ENCODE data around the gene CD5L.

The CD5L gene

GRCh38 chr1:157813269-157813668 lies 28.3 kb downstream of the CD5L start:
- no peak for DNase-seq (ENCODE audit: low spot score)

- DNase-seq (ENCODE audit: low spot score): no peak
Measured at GRCh38 chr1:157806431-157807149, 35.0 kb downstream of the CD5L start.

DNA sequence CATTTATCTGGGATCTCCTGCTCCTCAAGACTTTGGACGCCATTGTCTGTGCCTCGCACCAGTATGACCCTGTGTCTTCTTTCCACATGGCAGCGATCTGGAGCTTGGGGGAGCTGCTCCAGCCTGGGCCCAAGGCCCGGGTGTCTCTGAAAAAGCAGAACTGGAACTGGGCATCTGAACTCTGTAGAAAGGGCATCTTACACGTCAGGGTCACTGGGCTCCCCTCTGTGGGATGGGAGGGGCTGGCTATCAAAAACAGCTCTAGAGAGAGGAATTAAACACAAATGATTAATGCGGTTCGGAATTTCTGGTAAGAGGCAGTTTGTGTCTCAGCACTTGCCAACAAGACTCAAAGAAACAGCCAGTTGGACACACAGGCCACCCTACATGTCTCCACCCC lies 37.8 kb downstream of the CD5L start:
- no peak for DNase-seq (ENCODE audit: low spot score)

DNA sequence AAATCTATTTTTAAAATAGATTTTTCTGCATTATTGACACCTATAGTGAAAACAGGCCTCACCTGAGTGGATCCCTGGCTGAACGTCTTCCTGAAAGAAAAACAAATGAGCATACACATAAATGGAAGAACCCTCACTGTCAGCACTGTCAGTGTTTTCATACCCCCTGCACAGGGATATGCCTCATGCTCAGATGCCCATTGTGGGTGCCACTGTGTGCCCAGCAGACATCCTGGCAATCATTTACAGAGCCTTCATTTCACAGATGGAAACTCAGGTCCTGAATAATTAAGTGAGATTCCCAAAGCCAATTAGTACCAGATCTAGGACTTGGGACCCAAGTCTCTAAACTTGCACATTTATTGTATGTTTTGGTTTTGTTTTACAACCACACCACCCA lies 41.6 kb downstream of the CD5L start:
- DNase-seq (ENCODE audit: low spot score): no peak

DNA sequence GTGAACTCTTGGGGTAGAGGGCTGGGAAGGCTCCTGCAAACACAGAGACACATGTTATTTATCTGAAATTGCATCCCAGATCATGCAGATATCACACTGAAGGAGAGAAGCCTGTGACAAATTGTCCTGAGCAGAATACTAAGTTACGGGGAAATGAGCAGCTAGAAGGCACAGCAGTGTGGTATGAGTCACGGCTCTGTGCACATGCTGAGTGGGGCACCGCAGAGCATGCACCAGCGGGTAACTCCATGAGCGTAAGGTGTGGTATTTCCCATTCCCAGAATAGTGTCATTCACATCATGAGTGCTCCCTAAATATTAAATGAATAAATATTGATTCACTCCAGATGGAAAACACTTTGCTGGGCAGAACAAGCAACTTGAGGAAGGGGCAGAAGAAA lies 43.4 kb downstream of the CD5L start:
- DNase-seq (ENCODE audit: low spot score): peak; percentile 45

DNA sequence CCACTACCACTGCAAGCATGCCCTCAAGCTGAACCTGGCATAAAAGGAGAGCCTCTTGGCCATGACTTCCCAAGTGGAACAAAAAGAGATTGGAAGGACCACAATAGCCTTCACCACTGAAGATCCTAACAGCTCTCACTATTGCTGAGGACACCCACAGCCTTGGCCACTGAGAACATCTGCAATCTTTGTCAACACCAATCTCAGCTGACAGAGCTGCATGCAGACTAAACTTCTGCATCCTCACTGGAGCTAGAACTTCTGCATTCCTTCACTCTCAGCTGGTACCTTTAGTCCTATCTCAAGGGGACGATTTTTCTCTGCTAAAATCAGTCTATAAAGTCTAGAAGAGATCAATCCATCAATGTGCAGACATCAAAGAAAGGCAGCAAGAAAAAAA lies 56.4 kb downstream of the CD5L start:
- DNase-seq (ENCODE audit: low spot score): no peak

GRCh38 chr1:157784801-157785200 lies 56.8 kb downstream of the CD5L start:
- no peak for DNase-seq (ENCODE audit: low spot score)

GRCh38 chr1:157782931-157783330 lies 58.7 kb downstream of the CD5L start:
- no peak for DNase-seq (ENCODE audit: low spot score)

GRCh38 chr1:157781048-157781447 lies 60.6 kb downstream of the CD5L start:
- DNase-seq (ENCODE audit: low spot score): no peak

Data from RKO (cell line).